HCT116 (cell line): ENCODE data around the gene NBL1. TPM values are rescaled to one million over a fixed set of nuclear protein-coding genes. Genes with fewer than 3 reads are reported as not detected.

Experiments used
- ATAC-seq: fragments of 200-7000 bp; cut with Tn5 transposase; 2 replicates; pipeline ENCODE4 v1.9.1; 2020; ENCODE audit warnings: mild to moderate bottlenecking, moderate library complexity
- BruUV-seq: library from RNA; stranded (reverse); fragments of 400-500 nt; replicated peaks from 2 replicates; lab custom pipeline; 2021; lab: Mats Ljungman, UMichigan
- CTCF ChIA-PET: fragments of 300-600 bp; sonication (Branson Sonifier 250); formaldehyde crosslinking; loops from one replicate; lab custom pipeline; 2021; ENCODE audit warnings: antibody characterized with exemption; lab: Charles Lee
- POLR2A ChIA-PET: fragments of 300-600, 350-600 bp; sonication (Branson Sonifier 250); formaldehyde crosslinking; loops from one replicate; lab custom pipeline; 2021; ENCODE audit warnings: antibody characterized with exemption; lab: Charles Lee
- RAD21 ChIA-PET, 2 experiments: fragments of 300-600 bp; sonication (Branson Sonifier 250); formaldehyde crosslinking; loops; one replicate each; lab custom pipeline; 2023; ENCODE audit warnings: low total read pairs in 2 of 2; ENCODE audit not compliant: uncharacterized antibody in 2 of 2, unreplicated experiment in 2 of 2, low non-redundant PET in 1 of 2; lab: Charles Lee
- DNase-seq: peaks from one replicate; pipeline ENCODE4 v3.0.0-alpha.2; 2010; ENCODE audit warnings: low read depth, low spot score
- H2AFZ ChIP-seq: fragments of 200-600 bp; shearing (Covaris generic), sonication (generic); 2 replicates; pipeline ENCODE4 v1.6.1; 2017; ENCODE audit warnings: low read depth, mixed run types, mixed read lengths, antibody characterized with exemption, low read length; ENCODE audit not compliant: poor library complexity, severe bottlenecking
- H3K27ac ChIP-seq: 2 replicates; pipeline ENCODE4 v1.5.1; 2012; ENCODE audit warnings: low read depth, low read length
- H3K27me3 ChIP-seq: fragments of 200-600 bp; sonication (generic); 2 replicates; pipeline ENCODE4 v1.6.1; 2016; ENCODE audit warnings: mixed run types, low read length, mixed read lengths; ENCODE audit not compliant: insufficient read depth
- H3K36me3 ChIP-seq, 2 experiments: fragments of 200-500 bp in 1 of 2; fragments of 200-600 bp in 1 of 2; sonication (Bioruptor generic) in 1 of 2; sonication (generic) in 1 of 2; 2 replicates each; pipeline versions ENCODE4 v1.5.1 to v1.6.1; 2014 to 2016; ENCODE audit warnings: low read length in 2 of 2, inconsistent platforms in 1 of 2, mixed read lengths in 1 of 2, mixed run types in 1 of 2; ENCODE audit not compliant: insufficient read depth in 2 of 2, control insufficient read depth in 1 of 2
- H3K4me1 ChIP-seq, 2 experiments: fragments of 200-600 bp in 1 of 2; sonication (generic) in 1 of 2; 2 replicates each; pipeline versions ENCODE4 v1.5.1 to v1.6.1; 2012 to 2017; ENCODE audit warnings: low read length in 2 of 2, inconsistent platforms in 1 of 2, mild to moderate bottlenecking in 1 of 2, mixed read lengths in 1 of 2, mixed run types in 1 of 2, moderate library complexity in 1 of 2; ENCODE audit not compliant: insufficient read depth in 2 of 2, control insufficient read depth in 1 of 2
- H3K4me2 ChIP-seq: fragments of 200-600 bp; sonication (generic); 2 replicates; pipeline ENCODE4 v1.6.1; 2017; ENCODE audit warnings: mixed run types, low read length, mixed read lengths
- H3K4me3 ChIP-seq, 2 experiments: fragments of 200-600 bp in 1 of 2; sonication (generic) in 1 of 2; replicated peaks in 1 of 2; 2 replicates each; pipeline ENCODE4 v1.5.1; 2011 to 2016; ENCODE audit warnings: low read length in 2 of 2, control low read depth in 1 of 2, low read depth in 1 of 2, mild to moderate bottlenecking in 1 of 2, mixed read lengths in 1 of 2, mixed run types in 1 of 2
- H3K79me2 ChIP-seq: fragments of 200-600 bp; sonication (generic); 2 replicates; pipeline ENCODE4 v1.6.1; 2017; ENCODE audit warnings: mild to moderate bottlenecking, mixed run types, low read length, moderate library complexity, mixed read lengths; ENCODE audit not compliant: insufficient read depth
- H3K9ac ChIP-seq: fragments of 200-600 bp; sonication (generic); 2 replicates; pipeline ENCODE4 v1.6.1; 2016; ENCODE audit warnings: low read length, mixed read lengths
- H3K9me2 ChIP-seq: fragments of 200-600 bp; sonication (generic), shearing (Covaris generic); 2 replicates; pipeline ENCODE4 v1.6.1; 2017; ENCODE audit warnings: mixed run types, mild to moderate bottlenecking, moderate library complexity; ENCODE audit not compliant: insufficient read depth
- H3K9me3 ChIP-seq, 2 experiments: fragments of 200-500 bp in 1 of 2; fragments of 200-600 bp in 1 of 2; sonication (Bioruptor generic) in 1 of 2; sonication (generic) in 1 of 2; 2 replicates each; pipeline ENCODE4 v1.6.1; 2014 to 2017; ENCODE audit warnings: low read length in 2 of 2, mixed read lengths in 2 of 2, inconsistent platforms in 1 of 2, low read depth in 1 of 2, mild to moderate bottlenecking in 1 of 2, mixed run types in 1 of 2, moderate library complexity in 1 of 2; ENCODE audit not compliant: control insufficient read depth in 1 of 2, insufficient read depth in 1 of 2
- H4K20me1 ChIP-seq: fragments of 200-600 bp; sonication (generic), shearing (Covaris generic); 2 replicates; pipeline ENCODE4 v1.6.1; 2017; ENCODE audit warnings: mixed run types, mild to moderate bottlenecking, moderate library complexity; ENCODE audit not compliant: insufficient read depth
- CBX3 ChIP-seq: IDR thresholded peaks from 2 replicates; pipeline ENCODE4 v1.6.1; 2012; ENCODE audit warnings: low read depth
- EGR1 ChIP-seq: IDR thresholded peaks from 2 replicates; pipeline ENCODE4 v1.6.1; 2012; ENCODE audit warnings: low read depth
- EZH2 ChIP-seq: fragments of 200-600 bp; sonication (generic); IDR thresholded peaks from 2 replicates; pipeline ENCODE4 v1.6.1; 2017; ENCODE audit warnings: antibody characterized with exemption, mixed run types
- FOSL1 ChIP-seq: IDR thresholded peaks from 2 replicates; pipeline ENCODE4 v1.6.1; 2012; ENCODE audit warnings: low read depth
- POLR2A ChIP-seq: IDR thresholded peaks from 2 replicates; pipeline ENCODE4 v1.7.0; 2011; ENCODE audit warnings: borderline replicate concordance; ENCODE audit not compliant: insufficient read depth, insufficient read length; ENCODE audit errors: extremely low read depth
- RAD21 ChIP-seq: IDR thresholded peaks from 2 replicates; pipeline ENCODE4 v1.6.1; 2012; ENCODE audit warnings: low read depth, mild to moderate bottlenecking
- SP1 ChIP-seq: IDR thresholded peaks from 2 replicates; pipeline ENCODE4 v1.6.1; 2012; ENCODE audit warnings: low read depth
- SRF ChIP-seq: IDR thresholded peaks from 2 replicates; pipeline ENCODE4 v1.6.1; 2012; ENCODE audit warnings: low read depth
- TCF7L2 ChIP-seq: IDR thresholded peaks from 2 replicates; pipeline ENCODE4 v1.7.0; 2011; ENCODE audit warnings: borderline replicate concordance, inconsistent platforms; ENCODE audit not compliant: insufficient read depth, insufficient read length; ENCODE audit errors: extremely low read depth
- YY1 ChIP-seq: IDR thresholded peaks from 2 replicates; pipeline ENCODE4 v1.6.1; 2011; ENCODE audit warnings: low read length, low read depth, moderate library complexity, mild to moderate bottlenecking; ENCODE audit not compliant: insufficient replicate concordance; ENCODE audit errors: extremely low read depth
- ZFX ChIP-seq: fragments of 450-650 bp; IDR thresholded peaks from 2 replicates; pipeline ENCODE4 v1.6.1; 2017
- ZNF274 ChIP-seq: fragments of 200-500 bp; sonication (Bioruptor generic); IDR thresholded peaks from 2 replicates; pipeline ENCODE4 v1.6.1; 2014; ENCODE audit warnings: mild to moderate bottlenecking, low read depth, low read length, inconsistent platforms
- intact Hi-C: fragments of 100-400 bp; cut with micrococcal nuclease; formaldehyde crosslinking; loops from 2 replicates; pipeline ENCODE4 v1.10.0; 2022
- total RNA-seq: library from RNA; stranded (reverse); gene quantifications from one replicate; pipeline ENCODE4 v1.2.1, GENCODE V29; 2021; ENCODE audit not compliant: unreplicated experiment
- TF ChIP-seq, protein P1 (sequence below), 3 experiments: fragments of 200-600 bp in 1 of 3; sonication (generic) in 1 of 3; IDR thresholded peaks in 2 of 3; conservative IDR thresholded peaks in 1 of 3; 2 replicates each; pipeline ENCODE4 v1.5.1; 2012 to 2017; ENCODE audit warnings: low read depth in 2 of 3, low read length in 2 of 3, antibody characterized with exemption in 1 of 3, borderline replicate concordance in 1 of 3, control low read depth in 1 of 3, mild to moderate bottlenecking in 1 of 3, mixed read lengths in 1 of 3, mixed run types in 1 of 3, moderate library complexity in 1 of 3; ENCODE audit not compliant: insufficient read depth in 1 of 3
- TF ChIP-seq, protein P2 (sequence below): IDR thresholded peaks from 2 replicates; pipeline ENCODE4 v1.6.1; 2011; ENCODE audit warnings: mild to moderate bottlenecking, low read length, moderate library complexity; ENCODE audit not compliant: insufficient replicate concordance; ENCODE audit errors: extremely low read depth

Gene NBL1
- total RNA-seq, 1 experiment from 2014 or later = 75.4 TPM

DNA sequence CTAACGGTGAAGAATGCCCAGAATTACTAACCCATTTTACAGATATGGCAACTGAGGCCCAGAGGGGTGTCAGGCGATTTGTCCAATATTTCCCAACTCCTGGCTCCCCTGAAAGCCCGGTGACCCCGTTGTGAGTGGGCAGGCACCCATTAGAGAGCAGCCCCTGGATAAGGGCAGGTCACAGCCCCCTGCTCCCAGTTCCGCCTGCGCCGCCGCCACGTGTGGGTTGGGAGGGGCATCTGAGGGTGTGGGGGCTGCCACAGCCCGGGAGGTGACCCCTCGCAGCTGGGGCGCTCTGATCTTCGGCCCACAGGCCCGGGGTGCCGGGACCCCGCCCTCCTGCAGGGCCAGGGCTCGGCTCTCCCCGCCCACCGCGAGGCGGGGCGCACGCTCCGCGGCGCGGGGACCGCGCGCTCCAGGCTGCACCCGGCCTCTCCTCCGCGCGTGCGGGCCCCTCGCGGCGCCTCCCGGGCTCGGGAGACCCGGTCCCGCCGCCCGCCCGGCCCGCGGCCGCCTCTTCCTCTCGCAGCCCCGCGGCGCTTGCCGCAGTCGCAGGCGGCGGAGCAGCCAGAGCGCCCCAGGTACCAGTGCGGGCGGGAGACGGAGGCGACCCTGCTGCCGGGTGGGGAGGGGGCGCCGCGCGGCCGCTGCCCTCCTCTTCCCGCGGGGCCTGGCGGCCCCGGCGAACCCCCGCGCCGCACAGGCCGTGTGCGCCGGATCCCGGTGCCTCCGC is 20.5 kb downstream of the NBL1 start, which contains the start of gene HTR6:
TSS of gene HTR6 (plus strand) at position 423 of the 733 bp plus-strand sequence. CDS start 879 bp downstream, outside the sequence.
- DNase-seq = no peak
- TF ChIP-seq, protein P1, sequence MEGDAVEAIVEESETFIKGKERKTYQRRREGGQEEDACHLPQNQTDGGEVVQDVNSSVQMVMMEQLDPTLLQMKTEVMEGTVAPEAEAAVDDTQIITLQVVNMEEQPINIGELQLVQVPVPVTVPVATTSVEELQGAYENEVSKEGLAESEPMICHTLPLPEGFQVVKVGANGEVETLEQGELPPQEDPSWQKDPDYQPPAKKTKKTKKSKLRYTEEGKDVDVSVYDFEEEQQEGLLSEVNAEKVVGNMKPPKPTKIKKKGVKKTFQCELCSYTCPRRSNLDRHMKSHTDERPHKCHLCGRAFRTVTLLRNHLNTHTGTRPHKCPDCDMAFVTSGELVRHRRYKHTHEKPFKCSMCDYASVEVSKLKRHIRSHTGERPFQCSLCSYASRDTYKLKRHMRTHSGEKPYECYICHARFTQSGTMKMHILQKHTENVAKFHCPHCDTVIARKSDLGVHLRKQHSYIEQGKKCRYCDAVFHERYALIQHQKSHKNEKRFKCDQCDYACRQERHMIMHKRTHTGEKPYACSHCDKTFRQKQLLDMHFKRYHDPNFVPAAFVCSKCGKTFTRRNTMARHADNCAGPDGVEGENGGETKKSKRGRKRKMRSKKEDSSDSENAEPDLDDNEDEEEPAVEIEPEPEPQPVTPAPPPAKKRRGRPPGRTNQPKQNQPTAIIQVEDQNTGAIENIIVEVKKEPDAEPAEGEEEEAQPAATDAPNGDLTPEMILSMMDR (IDR thresholded peaks at IDR 0.05 in 2 of 3, conservative IDR thresholded peaks at IDR 0.05 in 1 of 3; ENCODE audit: borderline replicate concordance in 1 of 3, insufficient read depth in 1 of 3, low read depth in 2 of 3, low read length in 2 of 3) = no peak
- TF ChIP-seq SP1 (no peak), ZNF274 (no peak), EGR1 (no peak), YY1 (no peak), SRF (no peak), CBX3 (no peak), POLR2A (no peak), FOSL1 (no peak), ZFX (no peak), TCF7L2 (no peak), EZH2 (no peak), RAD21 (no peak)
- TF ChIP-seq, protein P2, sequence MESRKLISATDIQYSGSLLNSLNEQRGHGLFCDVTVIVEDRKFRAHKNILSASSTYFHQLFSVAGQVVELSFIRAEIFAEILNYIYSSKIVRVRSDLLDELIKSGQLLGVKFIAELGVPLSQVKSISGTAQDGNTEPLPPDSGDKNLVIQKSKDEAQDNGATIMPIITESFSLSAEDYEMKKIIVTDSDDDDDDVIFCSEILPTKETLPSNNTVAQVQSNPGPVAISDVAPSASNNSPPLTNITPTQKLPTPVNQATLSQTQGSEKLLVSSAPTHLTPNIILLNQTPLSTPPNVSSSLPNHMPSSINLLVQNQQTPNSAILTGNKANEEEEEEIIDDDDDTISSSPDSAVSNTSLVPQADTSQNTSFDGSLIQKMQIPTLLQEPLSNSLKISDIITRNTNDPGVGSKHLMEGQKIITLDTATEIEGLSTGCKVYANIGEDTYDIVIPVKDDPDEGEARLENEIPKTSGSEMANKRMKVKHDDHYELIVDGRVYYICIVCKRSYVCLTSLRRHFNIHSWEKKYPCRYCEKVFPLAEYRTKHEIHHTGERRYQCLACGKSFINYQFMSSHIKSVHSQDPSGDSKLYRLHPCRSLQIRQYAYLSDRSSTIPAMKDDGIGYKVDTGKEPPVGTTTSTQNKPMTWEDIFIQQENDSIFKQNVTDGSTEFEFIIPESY = no peak
- TF ChIP-seq, all 23 proteins: peak for 0
- Histone ChIP-seq H3K36me3 (no peaks in the 10 kb centered on the region), H2AFZ (no peak within 1 kb of the TSS), H3K4me1 (peaks cover 0 to 1% of the 10 kb centered on the region in 2 experiments; a peak in 2 of 4 replicates), H3K79me2 (no peaks in the 10 kb centered on the region), H3K27me3 (no peaks in the 10 kb centered on the region), H3K9ac (peak within 1 kb of the TSS; percentile 36; the same call in 1 of the 2 replicates), H3K4me3 (peak within 1 kb of the TSS; percentile 30 to 51), H3K4me2 (peak within 1 kb of the TSS; percentile 69), H4K20me1 (no peaks in the 10 kb centered on the region), H3K9me3 (no peaks in the 10 kb centered on the region), H3K27ac (peak within 1 kb of the TSS; percentile 32; the same call in 1 of the 2 replicates), H3K9me2 (no peaks in the 10 kb centered on the region)
- RAD21 ChIA-PET = no interaction called here
- intact Hi-C loops = loop anchor here (5.0 kb wide), 3 partner anchors 38 to 488 kb away; no protein-coding TSS in a partner anchor
- no TSS peak for BruUV-seq
- CTCF ChIA-PET = interaction anchor here (0.6 to 4.8 kb wide), 2 partner anchors 16 to 39 kb away, joined by 3 to 70 read pairs; no protein-coding TSS in a partner anchor
- POLR2A ChIA-PET = no interaction called here
- peak; percentile 48 for ATAC-seq
